Fibroblast of pulmonary artery (primary cell): ENCODE measurements around the gene XRCC1.
A peak's percentile ranks its signal among the peaks of the same experiment; 100 is the strongest.
"Not testable (repeated sequence)": the region's sequence is repeated elsewhere in the genome, so short reads cannot be mapped to it uniquely, and the experiment has no call there.

Experiments used
- DNase-seq: peaks from one replicate; pipeline ENCODE4 v3.0.0-alpha.2; 2010; ENCODE audit warnings: low read depth
- H3K4me3 ChIP-seq: replicated peaks from 2 replicates; pipeline ENCODE4 v1.5.1; 2011; ENCODE audit warnings: low read depth, mild to moderate bottlenecking, control low read depth, low read length, moderate library complexity
- TF ChIP-seq, protein P1 (sequence below): IDR thresholded peaks from 2 replicates; pipeline ENCODE4 v1.5.1; 2011; ENCODE audit warnings: mild to moderate bottlenecking, control low read depth, low read length, inconsistent platforms; ENCODE audit errors: missing control alignments

Gene XRCC1

GRCh38 chr19:43525836-43526771, 49.2 kb downstream of the XRCC1 start:
- no peak for DNase-seq
- TF ChIP-seq, protein P1, sequence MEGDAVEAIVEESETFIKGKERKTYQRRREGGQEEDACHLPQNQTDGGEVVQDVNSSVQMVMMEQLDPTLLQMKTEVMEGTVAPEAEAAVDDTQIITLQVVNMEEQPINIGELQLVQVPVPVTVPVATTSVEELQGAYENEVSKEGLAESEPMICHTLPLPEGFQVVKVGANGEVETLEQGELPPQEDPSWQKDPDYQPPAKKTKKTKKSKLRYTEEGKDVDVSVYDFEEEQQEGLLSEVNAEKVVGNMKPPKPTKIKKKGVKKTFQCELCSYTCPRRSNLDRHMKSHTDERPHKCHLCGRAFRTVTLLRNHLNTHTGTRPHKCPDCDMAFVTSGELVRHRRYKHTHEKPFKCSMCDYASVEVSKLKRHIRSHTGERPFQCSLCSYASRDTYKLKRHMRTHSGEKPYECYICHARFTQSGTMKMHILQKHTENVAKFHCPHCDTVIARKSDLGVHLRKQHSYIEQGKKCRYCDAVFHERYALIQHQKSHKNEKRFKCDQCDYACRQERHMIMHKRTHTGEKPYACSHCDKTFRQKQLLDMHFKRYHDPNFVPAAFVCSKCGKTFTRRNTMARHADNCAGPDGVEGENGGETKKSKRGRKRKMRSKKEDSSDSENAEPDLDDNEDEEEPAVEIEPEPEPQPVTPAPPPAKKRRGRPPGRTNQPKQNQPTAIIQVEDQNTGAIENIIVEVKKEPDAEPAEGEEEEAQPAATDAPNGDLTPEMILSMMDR = no peak
- peak overlapping the region; percentile 86 for H3K4me3 ChIP-seq

DNA sequence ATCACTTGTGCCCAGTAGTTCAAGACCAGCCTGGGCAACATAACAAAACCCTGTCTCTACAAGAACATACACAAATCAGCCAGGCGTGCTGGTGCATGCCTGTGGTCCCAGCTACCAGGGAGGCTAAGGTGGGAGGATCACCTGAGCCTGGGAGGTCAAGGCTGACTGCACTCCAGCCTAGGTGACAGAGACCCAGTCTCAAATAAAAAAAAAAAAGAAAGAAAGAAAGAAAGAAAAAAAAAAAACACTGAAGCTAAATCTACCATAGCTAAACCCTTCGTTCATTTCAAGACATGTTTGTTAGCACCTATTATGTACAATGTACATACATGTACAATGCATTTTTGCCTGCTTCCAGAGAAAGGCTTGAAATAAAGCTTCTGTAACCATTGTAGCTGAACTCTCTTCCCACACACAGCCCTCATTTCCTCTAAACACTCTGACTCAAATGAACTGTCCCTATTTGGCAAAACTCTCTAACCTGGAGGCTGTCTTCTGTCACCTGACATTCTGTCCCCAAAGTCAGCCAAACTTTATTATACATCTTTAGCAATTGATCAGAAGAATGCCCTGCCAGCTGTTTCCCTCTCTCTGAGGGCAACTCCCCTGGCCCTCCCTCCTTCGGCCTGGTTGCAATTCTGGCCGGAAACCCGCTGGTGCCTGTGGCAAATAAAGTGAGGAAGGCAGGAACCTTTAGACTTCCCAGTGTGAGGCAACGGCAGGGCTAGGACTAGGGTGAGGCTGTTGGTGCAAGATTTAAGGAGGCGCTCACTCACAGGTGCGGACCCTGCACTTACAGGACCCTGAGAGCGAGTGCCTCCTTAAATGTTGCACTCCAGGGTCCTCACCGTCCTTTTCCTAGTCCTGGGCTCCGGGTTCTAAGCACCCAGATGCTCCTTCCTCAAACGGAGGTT, 50.1 kb downstream of the XRCC1 start:
- H3K4me3 ChIP-seq = peak overlapping the region; percentile 86
- TF ChIP-seq, protein P1 = no peak
- peak; percentile 64 for DNase-seq

GRCh38 chr19:43523696-43524095, 51.6 kb downstream of the XRCC1 start:
- not testable (repeated sequence) for H3K4me3 ChIP-seq

DNA sequence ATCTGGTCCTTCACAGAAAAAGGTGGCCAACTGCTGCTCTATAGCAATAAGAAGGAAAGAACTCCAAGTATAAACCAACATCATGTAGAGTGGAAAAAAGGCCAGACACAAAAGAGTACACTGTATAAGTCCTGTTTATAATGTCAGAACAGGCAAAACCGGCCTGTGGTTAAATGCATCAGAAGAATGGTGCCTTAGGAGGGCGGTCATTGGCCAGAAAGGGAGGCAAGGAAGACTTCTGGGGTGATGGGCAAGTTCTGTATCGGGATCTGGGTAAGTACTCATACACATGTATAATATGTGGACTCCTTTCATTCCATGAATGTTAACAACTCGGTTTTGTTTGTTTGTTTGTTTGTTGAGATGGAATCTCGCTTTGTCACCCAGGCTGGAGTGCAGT, 52.4 kb downstream of the XRCC1 start:
- TF ChIP-seq, protein P1 = no peak
- no peak overlapping the region for H3K4me3 ChIP-seq
- DNase-seq = no peak

More at GRCh38 chr19:43523696-43524095, 51.6 kb downstream of the XRCC1 start:
- DNase-seq = not testable (repeated sequence)

DNA sequence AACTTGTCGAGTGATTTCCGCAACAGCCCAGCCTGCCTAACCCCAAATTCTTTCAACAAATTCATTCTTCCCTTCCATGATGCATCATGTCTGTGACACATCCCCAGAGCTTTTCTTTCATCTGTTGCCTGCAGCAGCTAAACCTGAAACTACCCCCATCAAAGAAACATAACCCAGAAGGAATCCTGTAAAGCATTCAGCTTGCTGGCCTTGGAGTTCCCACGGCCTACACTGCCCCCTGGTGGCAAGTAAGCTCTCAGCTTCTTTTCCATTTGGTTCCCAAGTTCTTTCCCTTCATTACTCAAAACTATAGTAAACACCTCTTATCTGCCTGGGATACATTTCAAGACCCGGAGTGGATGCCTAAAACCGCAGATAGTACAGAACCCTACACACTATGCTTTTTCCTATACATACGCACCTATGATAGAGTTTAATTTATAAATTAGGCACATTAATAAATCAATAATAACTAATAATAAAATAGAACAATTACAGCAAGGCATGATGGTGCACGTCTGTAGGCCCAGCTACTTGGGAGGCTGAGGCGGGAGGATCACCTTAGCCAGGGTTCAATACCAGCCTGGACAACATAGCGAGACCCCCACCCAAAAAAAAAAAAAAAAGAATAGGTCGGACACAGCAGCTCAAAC, 55.8 kb downstream of the XRCC1 start:
- H3K4me3 ChIP-seq = no peak overlapping the region
- peak; percentile 92 for DNase-seq
- TF ChIP-seq, protein P1 = peak; percentile 91

GRCh38 chr19:43518051-43518450, 57.3 kb downstream of the XRCC1 start:
- DNase-seq = no peak
- no peak overlapping the region for H3K4me3 ChIP-seq
- TF ChIP-seq, protein P1 = no peak

- not testable (repeated sequence) for DNase-seq, H3K4me3 ChIP-seq
These were observed 62.9 kb downstream of the XRCC1 start for GRCh38 chr19:43512399-43512798.
